H9 (cell line): Measurements from ENCODE around the gene ZMIZ1. TPM values are rescaled to one million over a fixed set of nuclear protein-coding genes. Genes with fewer than 3 reads are reported as not detected.

Experiments used
- DNase-seq: peaks from one replicate; pipeline ENCODE4 v3.0.0-alpha.2; 2017
- H2AFZ ChIP-seq: one replicate; pipeline ENCODE4 v1.6.1; 2013; ENCODE audit warnings: mild to moderate bottlenecking, low read length, control low read depth, moderate library complexity
- H2AK5ac ChIP-seq: 2 replicates; pipeline ENCODE4 v1.6.1; 2013; ENCODE audit warnings: low read length, control low read depth, mixed read lengths; ENCODE audit not compliant: insufficient read length
- H2BK120ac ChIP-seq: one replicate; pipeline ENCODE4 v1.6.1; 2013; ENCODE audit warnings: low read depth, mild to moderate bottlenecking, low read length, control low read depth, inconsistent platforms; ENCODE audit not compliant: poor library complexity, severe bottlenecking
- H2BK12ac ChIP-seq: 2 replicates; pipeline ENCODE4 v1.6.1; 2013; ENCODE audit warnings: low read length, control low read depth, mixed read lengths, low read depth; ENCODE audit not compliant: insufficient read length
- H2BK15ac ChIP-seq: 2 replicates; pipeline ENCODE4 v1.6.1; 2013; ENCODE audit warnings: low read depth, low read length, control low read depth
- H2BK20ac ChIP-seq: one replicate; pipeline ENCODE4 v1.6.1; 2013; ENCODE audit warnings: low read depth, mild to moderate bottlenecking, low read length, control low read depth, inconsistent platforms; ENCODE audit not compliant: poor library complexity, severe bottlenecking
- H2BK5ac ChIP-seq: 2 replicates; pipeline ENCODE4 v1.6.1; 2013; ENCODE audit warnings: low read length, control low read depth, mixed read lengths; ENCODE audit not compliant: insufficient read length
- H3K14ac ChIP-seq: 2 replicates; pipeline ENCODE4 v1.6.1; 2013; ENCODE audit warnings: low read length, control low read depth; ENCODE audit not compliant: insufficient read depth
- H3K18ac ChIP-seq: 2 replicates; pipeline ENCODE4 v1.6.1; 2013; ENCODE audit warnings: low read depth, mild to moderate bottlenecking, mixed read lengths, low read length, control low read depth; ENCODE audit not compliant: insufficient read length
- H3K23ac ChIP-seq: 2 replicates; pipeline ENCODE4 v1.6.1; 2013; ENCODE audit warnings: low read length, control low read depth, mixed read lengths, low read depth; ENCODE audit not compliant: insufficient read length
- H3K23me2 ChIP-seq: 2 replicates; pipeline ENCODE4 v1.6.1; 2013; ENCODE audit warnings: low read depth, mild to moderate bottlenecking, mixed read lengths, low read length, control low read depth; ENCODE audit not compliant: insufficient read length, poor library complexity, severe bottlenecking
- H3K27ac ChIP-seq: 2 replicates; pipeline ENCODE4 v1.5.1; 2013; ENCODE audit warnings: low read length, control low read depth, mixed read lengths, low read depth; ENCODE audit not compliant: insufficient read length
- H3K27me3 ChIP-seq: 2 replicates; pipeline ENCODE4 v1.6.1; 2013; ENCODE audit warnings: low read length, control low read depth, inconsistent platforms; ENCODE audit not compliant: insufficient read depth
- H3K4ac ChIP-seq: 2 replicates; pipeline ENCODE4 v1.6.1; 2013; ENCODE audit warnings: low read depth, mild to moderate bottlenecking, control low read depth, inconsistent platforms, low read length, moderate library complexity
- H3K4me1 ChIP-seq: 2 replicates; pipeline ENCODE4 v1.6.1; 2013; ENCODE audit warnings: low read length, control low read depth, inconsistent platforms; ENCODE audit not compliant: insufficient read depth
- H3K4me2 ChIP-seq: 2 replicates; pipeline ENCODE4 v1.6.1; 2013; ENCODE audit warnings: low read length, control low read depth, mixed read lengths; ENCODE audit not compliant: insufficient read length, insufficient read depth
- H3K56ac ChIP-seq: 2 replicates; pipeline ENCODE4 v1.6.1; 2013; ENCODE audit warnings: low read depth, mild to moderate bottlenecking, mixed read lengths, low read length, control low read depth; ENCODE audit not compliant: insufficient read length
- H3K79me1 ChIP-seq: 2 replicates; pipeline ENCODE4 v1.6.1; 2013; ENCODE audit warnings: low read depth, mild to moderate bottlenecking, moderate library complexity, low read length, control low read depth, inconsistent platforms; ENCODE audit not compliant: insufficient read depth, poor library complexity, severe bottlenecking
- H3K79me2 ChIP-seq: 2 replicates; pipeline ENCODE4 v1.6.1; 2013; ENCODE audit warnings: low read length, control low read depth, inconsistent platforms; ENCODE audit not compliant: insufficient read depth
- H3K9ac ChIP-seq: 2 replicates; pipeline ENCODE4 v1.6.1; 2013; ENCODE audit warnings: low read length, control low read depth, mixed read lengths; ENCODE audit not compliant: insufficient read length; ENCODE audit errors: extremely low read depth
- H3K9me3 ChIP-seq: one replicate; pipeline ENCODE4 v1.6.1; 2013; ENCODE audit warnings: low read depth, low read length, inconsistent platforms; ENCODE audit not compliant: control insufficient read depth
- H3T11ph ChIP-seq: one replicate; pipeline ENCODE4 v1.6.1; 2013; ENCODE audit warnings: mild to moderate bottlenecking, low read length, control low read depth, inconsistent platforms
- H4K20me1 ChIP-seq: one replicate; pipeline ENCODE4 v1.6.1; 2013; ENCODE audit not compliant: control insufficient read depth, insufficient read length, insufficient read depth
- H4K5ac ChIP-seq: 2 replicates; pipeline ENCODE4 v1.6.1; 2013; ENCODE audit warnings: low read depth, mild to moderate bottlenecking, mixed read lengths, low read length, control low read depth; ENCODE audit not compliant: insufficient read length
- H4K8ac ChIP-seq: replicated peaks from 2 replicates; pipeline ENCODE4 v1.6.1; 2013; ENCODE audit warnings: low read length, control low read depth, mixed read lengths, low read depth; ENCODE audit not compliant: insufficient read length
- H4K91ac ChIP-seq: 2 replicates; pipeline ENCODE4 v1.6.1; 2013; ENCODE audit warnings: low read depth, mild to moderate bottlenecking, moderate library complexity, mixed read lengths, low read length, control low read depth; ENCODE audit not compliant: insufficient read length
- H3K27ac Mint-ChIP-seq, 3 experiments: 2 replicates in 2 of 3; 3 replicates in 1 of 3; pipeline ENCODE4 v1.8.0; 2020 to 2021; ENCODE audit warnings: mixed read lengths in 3 of 3, mild to moderate bottlenecking in 1 of 3, moderate library complexity in 1 of 3
- H3K27me3 Mint-ChIP-seq: 2 replicates; pipeline ENCODE4 v1.8.0; 2021; ENCODE audit warnings: low read depth, mild to moderate bottlenecking, moderate library complexity, mixed read lengths
- H3K36me3 Mint-ChIP-seq, 3 experiments: 2 replicates in 2 of 3; 3 replicates in 1 of 3; pipeline ENCODE4 v1.8.0; 2020 to 2021; ENCODE audit warnings: low read depth in 3 of 3, mixed read lengths in 3 of 3; ENCODE audit not compliant: insufficient read depth in 1 of 3
- H3K4me1 Mint-ChIP-seq, 2 experiments: 2 replicates each; pipeline ENCODE4 v1.8.0; 2020; ENCODE audit warnings: mixed read lengths in 2 of 2
- H3K4me3 Mint-ChIP-seq, 2 experiments: 2 replicates in 1 of 2; 3 replicates in 1 of 2; pipeline ENCODE4 v1.8.0; 2020 to 2021; ENCODE audit warnings: mild to moderate bottlenecking in 2 of 2, mixed read lengths in 2 of 2, moderate library complexity in 1 of 2
- H3K9me3 Mint-ChIP-seq, 2 experiments: 2 replicates in 1 of 2; 3 replicates in 1 of 2; pipeline ENCODE4 v1.8.0; 2020; ENCODE audit warnings: mild to moderate bottlenecking in 2 of 2, mixed read lengths in 2 of 2, moderate library complexity in 1 of 2
- CTCF ChIP-seq: fragments of 200-600 bp; sonication (generic); conservative IDR thresholded peaks from 3 replicates; pipeline ENCODE4 v1.8.0; 2021; ENCODE audit warnings: antibody characterized with exemption, mild to moderate bottlenecking
- WGBS: extraction: QIAGEN DNeasy Blood & Tissue Kit; methylation state at CpG from one replicate; pipeline ENCODE4 v1.1.7; 2013; ENCODE audit warnings: missing lambda C conversion rate, low lambda C conversion rate, mixed read lengths; ENCODE audit not compliant: insufficient read length; ENCODE audit errors: extremely low coverage; 5-methylcytosine and 5-hydroxymethylcytosine counted together
- total RNA-seq: library from RNA; stranded (reverse); gene quantifications from 2 replicates; pipeline ENCODE4 v1.2.1, GENCODE V29; 2021

ZMIZ1 gene
- total RNA-seq, 1 experiment from 2014 or later: 36.9 TPM

GRCh38 chr10:79255007-79255507 is 186.3 kb downstream of the ZMIZ1 start:
- H3K79me2 ChIP-seq: no peaks in the 10 kb centered on the region

More at GRCh38 chr10:79255007-79255507, 186.3 kb downstream of the ZMIZ1 start:
- Mint-ChIP-seq H3K36me3 (peaks cover 0 to 6% (median 6%) of the 10 kb centered on the region in 3 experiments; a peak in 2 of 7 replicates), H3K9me3 (no peaks in the 10 kb centered on the region), H3K4me1 (peaks cover 3 to 16% of the 10 kb centered on the region in 2 experiments), H3K4me3 (no peak overlapping the region), H3K27ac (no peak overlapping the region), H3K27me3 (no peaks in the 10 kb centered on the region; the same call in 1 of the 2 replicates)
- Histone ChIP-seq H3K23me2 (no peaks in the 10 kb centered on the region), H3K9ac (no peak overlapping the region), H4K8ac (no peak overlapping the region), H3K27me3 (no peaks in the 10 kb centered on the region), H3T11ph (no peak overlapping the region), H3K27ac (no peak overlapping the region), H2BK5ac (no peak overlapping the region), H2BK20ac (no peak overlapping the region), H3K18ac (no peak overlapping the region), H3K14ac (no peak overlapping the region), H2BK15ac (no peak overlapping the region), H2BK12ac (no peak overlapping the region), H3K4ac (no peak overlapping the region), H3K4me2 (no peak overlapping the region), H4K20me1 (no peaks in the 10 kb centered on the region), H4K5ac (no peak overlapping the region), H3K9me3 (no peaks in the 10 kb centered on the region), H2AFZ (no peak overlapping the region), H3K56ac (no peak overlapping the region), H4K91ac (no peak overlapping the region), H3K79me1 (no peaks in the 10 kb centered on the region), H3K23ac (no peak overlapping the region), H3K4me1 (no peaks in the 10 kb centered on the region), H2BK120ac (no peak overlapping the region), H2AK5ac (no peak overlapping the region)
- no peak for TF ChIP-seq CTCF
- DNase-seq: no peak
- no CpG with 5 or more reads among the region's 10 CpGs for WGBS
